ENCODE measurements around the gene CDK14.

CDK14 gene

DNA sequence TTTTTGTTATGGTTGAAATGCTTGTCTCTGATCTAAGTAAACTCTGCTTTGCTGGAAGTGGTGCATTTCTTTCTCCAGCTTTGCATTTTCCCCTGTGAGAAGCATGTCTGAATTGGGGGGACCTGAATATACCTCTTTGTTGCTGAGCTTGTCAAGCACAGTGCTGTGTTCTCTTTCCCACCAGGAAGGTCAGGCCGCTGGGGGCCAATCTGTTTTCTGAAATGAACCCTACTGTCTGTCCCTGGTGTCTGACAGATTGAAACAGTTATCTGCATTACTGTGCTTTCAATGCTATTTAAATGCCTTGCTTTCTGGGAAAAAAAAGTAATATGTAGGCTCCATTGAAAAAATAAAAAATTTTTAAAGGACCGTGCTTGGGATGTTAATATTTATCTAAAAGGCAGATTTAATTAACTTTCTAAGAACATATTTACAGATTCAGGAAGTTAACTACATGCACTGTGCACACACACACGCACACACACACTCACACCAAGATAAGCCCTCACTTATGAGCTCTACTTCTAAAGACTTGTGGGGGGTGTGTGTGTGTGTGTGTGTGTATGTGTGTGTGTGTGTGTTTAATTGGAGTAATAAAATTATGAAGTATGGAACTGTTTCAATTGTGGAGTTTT lies 541.1 kb downstream of the CDK14 start:
- TF ChIP-seq, protein P1, sequence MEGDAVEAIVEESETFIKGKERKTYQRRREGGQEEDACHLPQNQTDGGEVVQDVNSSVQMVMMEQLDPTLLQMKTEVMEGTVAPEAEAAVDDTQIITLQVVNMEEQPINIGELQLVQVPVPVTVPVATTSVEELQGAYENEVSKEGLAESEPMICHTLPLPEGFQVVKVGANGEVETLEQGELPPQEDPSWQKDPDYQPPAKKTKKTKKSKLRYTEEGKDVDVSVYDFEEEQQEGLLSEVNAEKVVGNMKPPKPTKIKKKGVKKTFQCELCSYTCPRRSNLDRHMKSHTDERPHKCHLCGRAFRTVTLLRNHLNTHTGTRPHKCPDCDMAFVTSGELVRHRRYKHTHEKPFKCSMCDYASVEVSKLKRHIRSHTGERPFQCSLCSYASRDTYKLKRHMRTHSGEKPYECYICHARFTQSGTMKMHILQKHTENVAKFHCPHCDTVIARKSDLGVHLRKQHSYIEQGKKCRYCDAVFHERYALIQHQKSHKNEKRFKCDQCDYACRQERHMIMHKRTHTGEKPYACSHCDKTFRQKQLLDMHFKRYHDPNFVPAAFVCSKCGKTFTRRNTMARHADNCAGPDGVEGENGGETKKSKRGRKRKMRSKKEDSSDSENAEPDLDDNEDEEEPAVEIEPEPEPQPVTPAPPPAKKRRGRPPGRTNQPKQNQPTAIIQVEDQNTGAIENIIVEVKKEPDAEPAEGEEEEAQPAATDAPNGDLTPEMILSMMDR (conservative IDR thresholded peaks at IDR 0.05) = no peak
- H3K27ac ChIP-seq = peak overlapping the region; percentile 58

DNA sequence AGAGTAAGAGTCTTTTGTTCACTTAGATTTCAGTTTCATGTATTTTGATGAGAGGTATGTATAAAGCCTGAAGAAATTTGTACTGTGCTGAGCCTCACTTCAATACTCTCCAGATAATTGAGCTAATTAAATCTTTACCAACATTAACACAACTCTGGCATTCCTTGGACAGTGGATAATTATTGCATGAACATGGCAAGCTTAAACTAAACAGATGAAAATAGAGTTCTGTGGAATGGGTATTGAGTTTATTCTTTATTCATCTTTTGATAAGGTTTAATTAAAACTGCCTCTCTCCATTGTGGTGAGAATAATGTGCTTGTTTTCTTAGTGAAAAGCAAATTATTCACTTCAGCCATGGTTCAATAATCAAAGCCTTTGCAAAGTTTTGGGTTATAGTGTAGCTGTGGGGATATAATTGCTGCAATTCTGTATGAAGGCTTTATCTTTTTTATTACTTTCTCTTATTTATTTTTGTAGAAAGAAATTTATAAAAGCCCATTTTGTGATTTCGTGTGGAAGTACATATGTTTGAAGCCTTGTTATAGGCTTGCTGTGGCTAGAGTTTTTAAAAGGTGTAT lies 541.8 kb downstream of the CDK14 start:
- peak overlapping the region; percentile 58 for H3K27ac ChIP-seq
- TF ChIP-seq, protein P1 (conservative IDR thresholded peaks at IDR 0.05) = no peak

DNA sequence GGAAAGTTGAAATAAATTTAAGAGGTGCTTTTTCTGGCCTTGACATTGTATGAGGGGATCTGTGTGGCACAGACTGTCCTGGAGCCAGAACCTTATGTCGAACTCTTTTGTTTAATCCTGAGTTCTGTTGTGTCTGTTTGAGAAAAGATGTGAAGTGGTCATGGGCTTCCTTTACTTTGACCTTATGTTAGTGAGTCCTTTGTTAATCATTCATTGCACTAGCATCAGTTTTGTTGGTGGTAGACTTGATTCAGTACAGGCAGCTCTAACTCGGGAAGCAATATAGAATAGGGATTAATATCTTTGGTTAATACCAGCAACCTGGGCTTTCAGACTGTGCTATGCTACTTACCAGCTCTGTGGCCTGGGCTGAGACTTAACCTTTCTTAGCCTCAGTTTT lies 544.2 kb downstream of the CDK14 start:
- no peak overlapping the region for H3K27ac ChIP-seq

DNA sequence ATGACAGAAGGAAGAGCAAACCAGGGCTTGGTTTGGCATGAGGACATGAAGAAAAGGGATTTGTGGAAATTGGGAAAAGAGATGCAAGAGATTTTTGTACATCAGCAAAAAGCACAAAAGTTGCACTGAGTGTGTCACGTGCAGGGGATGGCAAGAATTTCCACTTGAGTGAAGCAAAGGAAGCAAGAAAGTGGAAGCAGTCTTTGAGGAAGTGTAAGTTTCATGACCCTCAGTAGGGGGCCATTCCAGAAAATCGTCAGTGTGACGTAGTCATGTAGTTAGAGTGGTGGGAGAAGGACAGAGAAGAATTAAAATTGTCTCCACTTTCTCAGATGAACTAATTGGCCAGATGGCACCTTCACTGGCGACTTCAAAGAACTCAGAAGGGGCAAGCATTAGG lies 544.9 kb downstream of the CDK14 start:
- no peak overlapping the region for H3K27ac ChIP-seq
- TF ChIP-seq, protein P1 (conservative IDR thresholded peaks at IDR 0.05) = no peak

More for the DNA sequence above, 544.2 kb downstream of the CDK14 start:
- TF ChIP-seq, protein P1 (conservative IDR thresholded peaks at IDR 0.05) = no peak

DNA sequence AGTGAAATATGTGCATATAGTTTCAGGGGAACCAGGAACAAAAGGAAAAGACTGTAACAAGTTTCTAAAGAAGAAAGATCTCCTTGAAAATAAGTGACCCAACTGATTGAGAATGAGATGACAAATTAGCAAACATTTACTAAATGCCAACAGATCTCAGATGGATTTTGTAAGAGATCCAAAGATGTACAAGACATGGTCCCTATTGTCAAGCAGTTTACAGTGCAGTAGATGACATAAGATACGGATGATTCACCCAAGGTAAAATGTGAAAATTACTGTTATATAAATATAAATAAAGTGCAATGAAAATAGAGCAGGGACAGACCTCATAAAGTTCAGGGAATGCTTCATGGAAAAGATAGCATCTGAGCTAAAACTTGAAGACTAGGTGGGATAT lies 546.6 kb downstream of the CDK14 start:
- H3K27ac ChIP-seq = no peak overlapping the region
- TF ChIP-seq, protein P1 (conservative IDR thresholded peaks at IDR 0.05) = no peak

DNA sequence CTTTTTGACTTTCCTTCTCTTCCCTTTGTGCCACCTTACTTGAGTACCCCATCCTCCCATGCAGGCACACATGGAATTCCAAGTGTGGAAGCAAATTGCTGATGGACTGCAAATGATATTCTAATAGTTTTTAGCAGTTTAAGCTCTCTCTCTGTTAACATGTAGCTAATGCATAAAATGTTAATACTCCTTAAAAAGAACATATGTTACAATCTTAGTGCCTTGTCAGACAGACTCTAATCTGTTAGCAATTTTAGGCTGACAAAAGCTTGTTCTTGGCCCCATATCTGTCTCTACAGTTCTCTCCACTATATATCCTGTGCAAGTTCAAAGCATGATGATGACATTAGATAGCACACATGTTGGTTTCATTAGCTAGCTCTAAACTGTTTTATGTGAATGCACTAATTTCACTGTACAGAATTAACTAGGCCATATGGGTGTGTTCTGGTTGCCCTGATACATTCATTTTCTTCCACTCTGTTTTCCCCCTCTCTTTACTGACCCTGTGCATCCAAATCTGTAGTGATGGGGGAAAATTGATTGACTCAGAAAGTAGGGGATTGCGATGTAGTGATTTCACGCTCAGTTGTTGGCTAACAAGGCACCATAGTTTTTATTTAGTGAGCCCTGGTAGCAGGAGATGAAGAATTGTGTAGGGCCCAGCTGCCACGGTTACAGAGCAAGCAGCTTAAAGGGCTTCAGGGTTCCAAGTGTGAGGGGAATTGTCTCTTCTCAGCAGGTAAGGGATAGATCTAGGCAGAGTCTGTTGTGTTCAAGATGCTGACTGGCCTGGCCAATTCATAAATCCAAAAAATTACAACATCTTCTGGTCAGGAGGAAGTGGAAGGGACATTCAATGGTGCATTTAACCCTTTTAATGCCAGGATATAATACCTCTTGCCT lies 553.5 kb downstream of the CDK14 start:
- H3K27ac ChIP-seq = no peak overlapping the region
- TF ChIP-seq, protein P1 (conservative IDR thresholded peaks at IDR 0.05) = no peak

DNA sequence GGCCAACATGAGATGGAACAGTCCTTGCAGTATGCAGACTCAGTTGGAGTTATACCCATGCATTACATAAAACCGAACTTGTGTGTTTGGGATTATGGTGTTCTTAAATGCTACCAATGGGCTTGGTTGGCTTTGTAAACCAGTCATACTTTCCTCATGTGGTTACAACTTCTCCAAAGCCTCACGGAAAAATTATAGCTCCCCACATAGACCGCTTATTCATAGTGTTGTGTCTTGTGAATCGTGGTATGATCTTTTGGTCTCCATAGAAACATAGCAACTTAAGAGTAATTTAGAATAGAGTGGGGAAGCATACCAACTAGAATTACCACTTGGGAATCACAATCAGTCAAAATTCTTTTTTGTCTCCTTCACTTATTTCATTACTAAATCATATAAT lies 555.8 kb downstream of the CDK14 start:
- TF ChIP-seq, protein P1 (conservative IDR thresholded peaks at IDR 0.05) = no peak
- no peak overlapping the region for H3K27ac ChIP-seq
